H1 (cell line): ENCODE measurements around the gene HOMER3. TPM values are rescaled to one million over a fixed set of nuclear protein-coding genes. Genes with fewer than 3 reads are reported as not detected.

Experiments
- CTCF ChIA-PET: fragments of 300-600 bp; sonication (Branson Sonifier 250); formaldehyde crosslinking; loops from one replicate; lab custom pipeline; 2021; ENCODE audit not compliant: partially characterized antibody; lab: Charles Lee
- POLR2A ChIA-PET: fragments of 300-600 bp; sonication (Branson Sonifier 250); formaldehyde crosslinking; loops from one replicate; lab custom pipeline; 2021; ENCODE audit warnings: inconsistent platforms; ENCODE audit not compliant: partially characterized antibody; lab: Charles Lee
- DNase-seq, 2 experiments: peaks; one replicate each; pipeline versions ENCODE4 v3.0.0 to v3.0.0-alpha.2; 2010 to 2022; ENCODE audit warnings: low spot score in 2 of 2, low read depth in 1 of 2, mixed read lengths in 1 of 2
- FAIRE-seq: peaks from 2 replicates; lab custom pipeline; 2011; peaks lifted over from hg19 to GRCh38; lab: Jason Lieb, UNC
- H2AFZ ChIP-seq: 2 replicates; pipeline ENCODE4 v1.8.1; 2012; ENCODE audit warnings: low read length, inconsistent platforms
- H2AK5ac ChIP-seq: 2 replicates; pipeline ENCODE4 v1.6.1; 2013; ENCODE audit warnings: low read depth, low read length
- H2BK120ac ChIP-seq: replicated peaks from 2 replicates; pipeline ENCODE3; 2013; ENCODE audit warnings: low read depth, low read length, inconsistent platforms
- H2BK12ac ChIP-seq: 2 replicates; pipeline ENCODE4 v1.6.1; 2013; ENCODE audit warnings: low read depth, low read length
- H2BK15ac ChIP-seq: 2 replicates; pipeline ENCODE4 v1.6.1; 2013; ENCODE audit warnings: low read length
- H2BK20ac ChIP-seq: 2 replicates; pipeline ENCODE4 v1.6.1; 2013; ENCODE audit warnings: low read length
- H2BK5ac ChIP-seq: 2 replicates; pipeline ENCODE4 v1.6.1; 2013; ENCODE audit warnings: low read depth, low read length
- H3K14ac ChIP-seq: 2 replicates; pipeline ENCODE4 v1.6.1; 2013; ENCODE audit warnings: inconsistent platforms; ENCODE audit not compliant: insufficient read length
- H3K18ac ChIP-seq: 2 replicates; pipeline ENCODE4 v1.6.1; 2013; ENCODE audit warnings: low read length; ENCODE audit errors: extremely low read depth
- H3K23ac ChIP-seq: 2 replicates; pipeline ENCODE4 v1.6.1; 2013; ENCODE audit warnings: inconsistent platforms; ENCODE audit not compliant: insufficient read length
- H3K23me2 ChIP-seq: 2 replicates; pipeline ENCODE4 v1.6.1; 2013; ENCODE audit warnings: low read depth, low read length
- H3K27ac ChIP-seq: 2 replicates; pipeline ENCODE4 v1.6.1; 2011; ENCODE audit warnings: low read depth, low read length, inconsistent platforms
- H3K27me3 ChIP-seq, 4 experiments: replicated peaks in 1 of 4; 1 replicate in 1 of 4; 2 replicates in 3 of 4; pipeline versions ENCODE4 v1.6.1 to v1.8.1; 2011 to 2013; ENCODE audit warnings: low read length in 3 of 4, mild to moderate bottlenecking in 3 of 4, inconsistent platforms in 2 of 4, mixed read lengths in 2 of 4, moderate library complexity in 1 of 4; ENCODE audit not compliant: control insufficient read depth in 3 of 4, insufficient read depth in 3 of 4; ENCODE audit errors: extremely low read depth in 1 of 4
- H3K36me3 ChIP-seq, 4 experiments: 2 replicates each; pipeline versions ENCODE4 v1.6.1 to v1.8.1; 2011 to 2013; ENCODE audit warnings: mild to moderate bottlenecking in 4 of 4, low read length in 3 of 4, moderate library complexity in 2 of 4, control low read depth in 1 of 4, inconsistent platforms in 1 of 4; ENCODE audit not compliant: insufficient read depth in 4 of 4, control insufficient read depth in 2 of 4
- H3K4ac ChIP-seq: replicated peaks from 2 replicates; pipeline ENCODE3; 2013; ENCODE audit warnings: low read length, low read depth, mixed read lengths, inconsistent platforms; ENCODE audit not compliant: insufficient read length
- H3K4me1 ChIP-seq, 4 experiments: replicated peaks in 1 of 4; 1 replicate in 1 of 4; 2 replicates in 3 of 4; pipeline versions ENCODE4 v1.6.1 to v1.8.1; 2011 to 2013; ENCODE audit warnings: low read length in 3 of 4, inconsistent platforms in 2 of 4, mixed read lengths in 1 of 4; ENCODE audit not compliant: insufficient read depth in 4 of 4, control insufficient read depth in 3 of 4
- H3K4me2 ChIP-seq, 2 experiments: 2 replicates each; pipeline versions ENCODE4 v1.6.1 to v1.8.1; 2011 to 2013; ENCODE audit warnings: low read depth in 2 of 2, low read length in 2 of 2, control low read depth in 1 of 2, inconsistent platforms in 1 of 2, mild to moderate bottlenecking in 1 of 2; ENCODE audit not compliant: insufficient read depth in 1 of 2
- H3K4me3 ChIP-seq, 4 experiments: fragments of 200-600, 300-600 bp in 1 of 4; sonication (generic), shearing (Covaris generic), sonication (Bioruptor Twin) in 1 of 4; 2 replicates each; pipeline versions ENCODE4 v1.5.1 to v1.8.1; 2011 to 2016; ENCODE audit warnings: low read length in 4 of 4, low read depth in 3 of 4, control low read depth in 2 of 4, inconsistent platforms in 2 of 4, mild to moderate bottlenecking in 2 of 4, mixed read lengths in 1 of 4, moderate library complexity in 1 of 4; ENCODE audit not compliant: insufficient read depth in 2 of 4; ENCODE audit errors: extremely low read depth in 1 of 4
- H3K56ac ChIP-seq: replicated peaks from 2 replicates; pipeline ENCODE3; 2013; ENCODE audit warnings: low read depth, mild to moderate bottlenecking, mixed read lengths, low read length, inconsistent platforms; ENCODE audit not compliant: insufficient read length
- H3K79me1 ChIP-seq: 2 replicates; pipeline ENCODE4 v1.6.1; 2013; ENCODE audit warnings: low read depth, low read length, control low read depth
- H3K79me2 ChIP-seq, 2 experiments: 2 replicates each; pipeline versions ENCODE4 v1.6.1 to v1.8.1; 2012 to 2013; ENCODE audit warnings: low read length in 2 of 2, mild to moderate bottlenecking in 2 of 2, inconsistent platforms in 1 of 2; ENCODE audit not compliant: insufficient read depth in 2 of 2, control insufficient read depth in 1 of 2
- H3K9ac ChIP-seq, 4 experiments: replicated peaks in 1 of 4; 1 replicate in 1 of 4; 2 replicates in 3 of 4; pipeline versions ENCODE4 v1.6.1 to v1.8.1; 2011 to 2013; ENCODE audit warnings: low read depth in 3 of 4, low read length in 3 of 4, control low read depth in 2 of 4, mild to moderate bottlenecking in 2 of 4, moderate library complexity in 2 of 4, inconsistent platforms in 1 of 4; ENCODE audit errors: extremely low read depth in 1 of 4
- H3K9me3 ChIP-seq, 2 experiments: 2 replicates each; pipeline versions ENCODE4 v1.6.1 to v1.8.1; 2012 to 2013; ENCODE audit warnings: mild to moderate bottlenecking in 2 of 2, moderate library complexity in 2 of 2, control low read depth in 1 of 2, inconsistent platforms in 1 of 2, low read depth in 1 of 2, low read length in 1 of 2, mixed read lengths in 1 of 2; ENCODE audit not compliant: insufficient read depth in 2 of 2
- H4K20me1 ChIP-seq, 2 experiments: replicated peaks in 1 of 2; 2 replicates each; pipeline versions ENCODE3 to v1.8.1; 2011 to 2013; ENCODE audit warnings: inconsistent platforms in 2 of 2, low read length in 2 of 2, mild to moderate bottlenecking in 1 of 2; ENCODE audit not compliant: insufficient read depth in 2 of 2, control insufficient read depth in 1 of 2
- H4K5ac ChIP-seq: 2 replicates; pipeline ENCODE4 v1.6.1; 2013; ENCODE audit warnings: low read length, low read depth, mixed read lengths, inconsistent platforms; ENCODE audit not compliant: insufficient read length
- H4K8ac ChIP-seq: 2 replicates; pipeline ENCODE4 v1.8.0; 2013; ENCODE audit warnings: mild to moderate bottlenecking, moderate library complexity, low read length, inconsistent platforms; ENCODE audit not compliant: insufficient read depth; ENCODE audit errors: extremely low read depth
- H4K91ac ChIP-seq: replicated peaks from 2 replicates; pipeline ENCODE3; 2013; ENCODE audit warnings: low read length, mixed read lengths, inconsistent platforms; ENCODE audit not compliant: insufficient read length
- BACH1 ChIP-seq: IDR thresholded peaks from 2 replicates; pipeline ENCODE4 v1.6.1; 2012; ENCODE audit warnings: low read length, improper control_type of control experiment
- CHD2 ChIP-seq: IDR thresholded peaks from 2 replicates; pipeline ENCODE4 v1.6.1; 2012; ENCODE audit warnings: low read length, improper control_type of control experiment
- FOSL1 ChIP-seq: IDR thresholded peaks from 2 replicates; pipeline ENCODE4 v1.6.1; 2011; ENCODE audit warnings: mild to moderate bottlenecking, low read depth, low read length, moderate library complexity; ENCODE audit not compliant: insufficient read depth
- HDAC2 ChIP-seq, 2 experiments: fragments of 300-600 bp in 1 of 2; sonication (generic) in 1 of 2; IDR thresholded peaks; 2 replicates each; pipeline ENCODE4 v1.6.1; 2011 to 2012; ENCODE audit warnings: low read depth in 2 of 2, low read length in 2 of 2, mild to moderate bottlenecking in 2 of 2, moderate library complexity in 2 of 2, borderline replicate concordance in 1 of 2, inconsistent platforms in 1 of 2
- POLR2A ChIP-seq, 2 experiments: IDR thresholded peaks; 1 replicate in 1 of 2; 2 replicates in 1 of 2; pipeline ENCODE4 v1.6.1; 2011; ENCODE audit warnings: low read depth in 2 of 2, low read length in 2 of 2, mild to moderate bottlenecking in 2 of 2; ENCODE audit errors: control extremely low read depth in 1 of 2
- POLR2AphosphoS5 ChIP-seq: IDR thresholded peaks from 2 replicates; pipeline ENCODE4 v1.6.1; 2011; ENCODE audit warnings: low read depth, low read length
- RBBP5 ChIP-seq: IDR thresholded peaks from 2 replicates; pipeline ENCODE4 v1.7.1; 2012; ENCODE audit warnings: low read depth, mild to moderate bottlenecking, inconsistent platforms, low read length, moderate library complexity, borderline replicate concordance
- SIN3A ChIP-seq, 2 experiments: IDR thresholded peaks in 1 of 2; conservative IDR thresholded peaks in 1 of 2; 2 replicates each; pipeline ENCODE4 v1.6.1; 2011 to 2012; ENCODE audit warnings: low read length in 2 of 2, improper control_type of control experiment in 1 of 2, low read depth in 1 of 2, mild to moderate bottlenecking in 1 of 2
- SRF ChIP-seq: IDR thresholded peaks from 2 replicates; pipeline ENCODE4 v1.6.1; 2011; ENCODE audit warnings: mild to moderate bottlenecking, low read depth, low read length, moderate library complexity
- SUZ12 ChIP-seq: fragments of 200-600 bp; sonication (generic); IDR thresholded peaks from 2 replicates; pipeline ENCODE4 v1.6.1; 2012; ENCODE audit warnings: mild to moderate bottlenecking, inconsistent platforms, low read length, moderate library complexity, mixed read lengths
- ZNF274 ChIP-seq: IDR thresholded peaks from 2 replicates; pipeline ENCODE4 v1.7.0; 2012; ENCODE audit warnings: low read length, borderline replicate concordance; ENCODE audit errors: extremely low read depth
- whole genome bisulfite sequencing, 2 experiments: shearing (Covaris generic) in 1 of 2; methylation state at CpG; one replicate each; pipeline versions ENCODE4 v1.1.6 to v1.1.7; 2013 to 2015; ENCODE audit warnings: low lambda C conversion rate in 2 of 2, mixed read lengths in 2 of 2, inconsistent platforms in 1 of 2, low coverage in 1 of 2, missing lambda C conversion rate in 1 of 2; ENCODE audit not compliant: insufficient replicate concordance in 2 of 2, insufficient coverage in 1 of 2, insufficient read length in 1 of 2; ENCODE audit errors: extremely low coverage in 1 of 2, missing lambda C conversion rate in 1 of 2; 5-methylcytosine and 5-hydroxymethylcytosine counted together
- polyA plus RNA-seq, 7 experiments: library from polyadenylated mRNA; depleted of rRNA in 3 of 7; stranded (reverse) in 5 of 7; unstranded in 2 of 7; fragments of >200 nt in 5 of 7; fragments of 200-250 nt in 2 of 7; gene quantifications; 1 replicate in 5 of 7; 2 replicates in 1 of 7; 4 replicates in 1 of 7; pipeline versions ENCODE4 v1.2.1 to v1.2.3, GENCODE V29; 2011 to 2013; ENCODE audit warnings: missing spikeins in 2 of 7, mixed read lengths in 2 of 7
- total RNA-seq: library from RNA; stranded (reverse); fragmentation: NEBNext Ultra II Directional; extraction: Animal tissue kit (Norgen Biotek cat#: 25700); gene quantifications from 2 replicates; pipeline ENCODE4 v1.2.1, GENCODE V29; 2021
- TF ChIP-seq, protein P1 (sequence below): IDR thresholded peaks from 2 replicates; pipeline ENCODE4 v1.6.1; 2012; ENCODE audit warnings: inconsistent platforms

HOMER3 gene
- total and polyA plus RNA-seq, 2 of the 8 experiments (the other 6 are each of a cell fraction or from before 2014, with no cell fraction given): 28.3 to 41.6 TPM

DNA sequence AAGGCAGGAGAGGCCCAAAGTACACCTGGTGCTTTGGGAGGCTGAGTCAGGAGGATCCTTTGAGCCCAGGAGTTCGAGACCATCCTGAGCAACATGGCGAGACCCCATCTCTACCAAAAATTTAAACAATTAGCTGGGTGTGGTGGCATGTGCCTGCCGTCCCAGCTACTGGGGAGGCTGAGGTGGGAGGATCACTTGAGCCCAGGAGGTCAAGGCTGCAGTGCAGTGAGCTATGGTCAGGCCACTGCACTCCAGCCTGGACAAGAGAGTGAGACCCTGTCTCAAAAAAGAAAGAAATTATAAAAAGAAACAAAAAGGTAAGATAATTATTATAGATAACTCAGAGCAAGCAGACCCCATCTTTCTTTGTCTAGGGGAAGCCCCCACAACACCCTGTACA is 1.9 kb downstream of the HOMER3 start:
- FAIRE-seq: no peak
- Histone ChIP-seq H3K23me2 (peaks cover 10% of the 10 kb centered on the region; the same call in 1 of the 2 replicates), H3K23ac (no peak overlapping the region), H2BK15ac (peak overlapping the region; percentile 65; the same call in 1 of the 2 replicates), H3K56ac (no peak overlapping the region), H3K27ac (no peak overlapping the region), H4K20me1 (peaks cover 2 to 3% of the 10 kb centered on the region in 2 experiments), H2BK120ac (peak overlapping the region; percentile 43), H4K91ac (peak overlapping the region; percentile 65), H2BK12ac (peak overlapping the region; percentile 63; the same call in 1 of the 2 replicates), H3K79me2 (peaks cover 0 to 5% of the 10 kb centered on the region in 2 experiments; a peak in 1 of 4 replicates), H3K18ac (peak overlapping the region; percentile 85), H4K5ac (no peak overlapping the region), H3K14ac (no peak overlapping the region), H2BK5ac (peak overlapping the region; percentile 15; the same call in 1 of the 2 replicates), H3K4me2 (peak overlapping the region; percentile 70 to 80), H3K4me3 (peak overlapping the region; percentile 45 to 77 (median 66); a peak in 7 of 8 replicates), H2AFZ (no peak overlapping the region), H3K9me3 (no peaks in the 10 kb centered on the region), H3K79me1 (peaks cover 3% of the 10 kb centered on the region; the same call in 1 of the 2 replicates), H2BK20ac (peak overlapping the region; percentile 34; the same call in 1 of the 2 replicates), H3K4me1 (peaks cover 5 to 18% (median 9%) of the 10 kb centered on the region in 4 experiments), H3K36me3 (peaks cover 2 to 21% (median 7%) of the 10 kb centered on the region in 4 experiments; a peak in 5 of 8 replicates), H3K4ac (peak overlapping the region; percentile 53), H3K9ac (no peak overlapping the region; a peak in 1 of 7 replicates), H2AK5ac (peak overlapping the region; percentile 90; the same call in 1 of the 2 replicates), H3K27me3 (no peaks in the 10 kb centered on the region), H4K8ac (no peak overlapping the region)
- 92% methylated on average over 3 of the region's 3 CpGs; no CpG with 5 or more reads in 1 of the 2 experiments for WGBS, 2 experiments
- ChIA-PET CTCF (interaction anchor here (0.6 to 1.5 kb wide), 4 partner anchors 9 to 115 kb away, joined by 3 to 5 read pairs (median 3); no protein-coding TSS in a partner anchor), POLR2A (interaction anchor here (0.7 to 2.2 kb wide), 12 partner anchors 7 to 85 kb away, joined by 3 to 18 read pairs (median 6); partner anchors contain the start of genes COPE and DDX49)
- no peak for DNase-seq
- no peak for TF ChIP-seq ZNF274
- TF ChIP-seq CHD2: no peak
- TF ChIP-seq, protein P1, sequence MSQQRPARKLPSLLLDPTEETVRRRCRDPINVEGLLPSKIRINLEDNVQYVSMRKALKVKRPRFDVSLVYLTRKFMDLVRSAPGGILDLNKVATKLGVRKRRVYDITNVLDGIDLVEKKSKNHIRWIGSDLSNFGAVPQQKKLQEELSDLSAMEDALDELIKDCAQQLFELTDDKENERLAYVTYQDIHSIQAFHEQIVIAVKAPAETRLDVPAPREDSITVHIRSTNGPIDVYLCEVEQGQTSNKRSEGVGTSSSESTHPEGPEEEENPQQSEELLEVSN: no peak
- no peak for TF ChIP-seq SRF
- TF ChIP-seq SIN3A (conservative IDR thresholded peaks at IDR 0.05 in 1 of 2, IDR thresholded peaks at IDR 0.05 in 1 of 2; ENCODE audit: low read depth in 1 of 2, low read length in 2 of 2): no peak
- no peak for TF ChIP-seq POLR2A (IDR thresholded peaks at IDR 0.05; ENCODE audit: control extremely low read depth in 1 of 2, low read depth in 2 of 2, low read length in 2 of 2)
- TF ChIP-seq BACH1: no peak
- no peak for TF ChIP-seq POLR2AphosphoS5
- no peak for TF ChIP-seq FOSL1
- no peak for TF ChIP-seq RBBP5
- TF ChIP-seq HDAC2 (IDR thresholded peaks at IDR 0.05; ENCODE audit: borderline replicate concordance in 1 of 2, low read depth in 2 of 2, low read length in 2 of 2): no peak
- no peak for TF ChIP-seq SUZ12
